ENCODE results near the gene GIPC3.

The GIPC3 gene

GRCh38 chr19:3605770-3606169 is 20.5 kb downstream of the GIPC3 start:
- no peak for FAIRE-seq

- no peak for FAIRE-seq
Observed at GRCh38 chr19:3606174-3606689, 21.0 kb downstream of the GIPC3 start.

GRCh38 chr19:3606690-3607289 is 21.5 kb downstream of the GIPC3 start, which contains the start of gene TBXA2R:
TBXA2R (minus strand) TSS chr19:3606875; CDS start chr19:3600634, 6,241 bp downstream.
- no peak for FAIRE-seq

- no peak for FAIRE-seq
Observed at GRCh38 chr19:3607303-3608078, 22.2 kb downstream of the GIPC3 start.

GRCh38 chr19:3608079-3608641 is 22.9 kb downstream of the GIPC3 start:
- no peak for FAIRE-seq

- FAIRE-seq, result no peak
Observed at GRCh38 chr19:3608750-3609322, 23.6 kb downstream of the GIPC3 start.

- no peak for FAIRE-seq
Observed at GRCh38 chr19:3609779-3610719, 24.8 kb downstream of the GIPC3 start.

- FAIRE-seq, result no peak
Observed at GRCh38 chr19:3610745-3611717, 25.8 kb downstream of the GIPC3 start.

- no peak for FAIRE-seq
Observed at GRCh38 chr19:3611841-3612240, 26.6 kb downstream of the GIPC3 start.

GRCh38 chr19:3612330-3612729 is 27.1 kb downstream of the GIPC3 start:
- FAIRE-seq, result no peak

- no peak for FAIRE-seq
Observed at GRCh38 chr19:3612901-3613741, 27.8 kb downstream of the GIPC3 start.

- no peak for FAIRE-seq
Observed at GRCh38 chr19:3613818-3614661, 28.8 kb downstream of the GIPC3 start.

GRCh38 chr19:3614858-3615505 is 29.7 kb downstream of the GIPC3 start:
- FAIRE-seq, result no peak

GRCh38 chr19:3615524-3616135 is 30.4 kb downstream of the GIPC3 start:
- no peak for FAIRE-seq

- no peak for FAIRE-seq
Observed at GRCh38 chr19:3617463-3617862, 32.2 kb downstream of the GIPC3 start.

GRCh38 chr19:3618144-3618810 is 33.0 kb downstream of the GIPC3 start:
- no peak for FAIRE-seq

GRCh38 chr19:3618811-3619630 is 33.7 kb downstream of the GIPC3 start:
- FAIRE-seq, result no peak
